Measurements from ENCODE around the gene CDC20.

DNA sequence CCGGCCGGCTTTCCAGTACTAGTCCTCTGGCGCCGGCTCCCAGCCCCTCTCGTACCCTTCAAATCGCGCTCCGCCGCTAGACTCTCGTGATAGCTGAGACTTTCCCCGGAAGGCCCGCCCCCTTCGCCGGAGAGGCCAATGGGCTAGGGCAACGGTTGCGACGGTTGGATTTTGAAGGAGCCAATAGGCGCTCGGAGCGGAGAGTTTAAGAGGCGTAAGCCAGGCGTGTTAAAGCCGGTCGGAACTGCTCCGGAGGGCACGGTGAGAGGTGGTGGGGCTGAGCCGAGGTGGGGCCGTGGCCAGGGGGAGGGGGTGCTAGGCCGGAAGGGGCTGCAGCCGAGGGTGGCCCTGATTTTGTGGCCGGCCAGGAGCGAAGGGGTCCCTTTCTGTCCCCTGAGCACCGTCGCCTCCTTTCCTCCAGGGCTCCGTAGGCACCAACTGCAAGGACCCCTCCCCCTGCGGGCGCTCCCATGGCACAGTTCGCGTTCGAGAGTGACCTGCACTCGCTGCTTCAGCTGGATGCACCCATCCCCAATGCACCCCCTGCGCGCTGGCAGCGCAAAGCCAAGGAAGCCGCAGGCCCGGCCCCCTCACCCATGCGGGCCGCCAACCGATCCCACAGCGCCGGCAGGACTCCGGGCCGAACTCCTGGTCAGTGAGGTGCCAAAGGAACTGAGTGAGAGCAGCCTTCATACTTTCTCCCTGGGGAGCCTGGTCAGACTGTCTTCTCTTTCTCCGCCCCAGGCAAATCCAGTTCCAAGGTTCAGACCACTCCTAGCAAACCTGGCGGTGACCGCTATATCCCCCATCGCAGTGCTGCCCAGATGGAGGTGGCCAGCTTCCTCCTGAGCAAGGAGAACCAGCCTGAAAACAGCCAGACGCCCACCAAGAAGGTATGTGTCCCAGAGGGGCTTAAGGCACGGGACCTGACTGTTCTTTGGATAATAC, at the start of gene CDC20:
- TF ChIP-seq FOXM1 (IDR thresholded peaks at IDR 0.05; ENCODE audit: borderline replicate concordance): peak; percentile 96
- TF ChIP-seq BHLHE40 (IDR thresholded peaks at IDR 0.05; ENCODE audit: borderline replicate concordance): no peak
- no peak for TF ChIP-seq TARDBP (IDR thresholded peaks at IDR 0.05)
- no peak for TF ChIP-seq HDGF (IDR thresholded peaks at IDR 0.05; ENCODE audit: borderline replicate concordance)
- TF ChIP-seq LEF1 (IDR thresholded peaks at IDR 0.05; ENCODE audit: borderline replicate concordance): no peak
- TF ChIP-seq CTBP1 (IDR thresholded peaks at IDR 0.05; ENCODE audit: borderline replicate concordance): no peak
- no peak for TF ChIP-seq FOXK2 (IDR thresholded peaks at IDR 0.05)
- no peak for TF ChIP-seq SP1 (IDR thresholded peaks at IDR 0.05)
- no peak for TF ChIP-seq NFRKB (IDR thresholded peaks at IDR 0.05)
- no peak for TF ChIP-seq FOXA1 (IDR thresholded peaks at IDR 0.05)
- TF ChIP-seq, protein P1, sequence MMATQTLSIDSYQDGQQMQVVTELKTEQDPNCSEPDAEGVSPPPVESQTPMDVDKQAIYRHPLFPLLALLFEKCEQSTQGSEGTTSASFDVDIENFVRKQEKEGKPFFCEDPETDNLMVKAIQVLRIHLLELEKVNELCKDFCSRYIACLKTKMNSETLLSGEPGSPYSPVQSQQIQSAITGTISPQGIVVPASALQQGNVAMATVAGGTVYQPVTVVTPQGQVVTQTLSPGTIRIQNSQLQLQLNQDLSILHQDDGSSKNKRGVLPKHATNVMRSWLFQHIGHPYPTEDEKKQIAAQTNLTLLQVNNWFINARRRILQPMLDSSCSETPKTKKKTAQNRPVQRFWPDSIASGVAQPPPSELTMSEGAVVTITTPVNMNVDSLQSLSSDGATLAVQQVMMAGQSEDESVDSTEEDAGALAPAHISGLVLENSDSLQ (IDR thresholded peaks at IDR 0.05): no peak
- no peak for TF ChIP-seq ARNT (IDR thresholded peaks at IDR 0.05)
